Epithelial cell of esophagus (primary cell): ENCODE measurements around the gene NAA16.

ENCODE experiments used
- DNase-seq: peaks from one replicate; pipeline ENCODE4 v3.0.0; 2010; ENCODE audit warnings: low read depth
- H3K4me3 ChIP-seq: 2 replicates; pipeline ENCODE4 v1.5.1; 2011; ENCODE audit warnings: mild to moderate bottlenecking, low read length, control low read depth
- TF ChIP-seq, protein P1 (sequence below): IDR thresholded peaks from 2 replicates; pipeline ENCODE4 v1.5.1; 2011; ENCODE audit warnings: low read depth, mild to moderate bottlenecking, low read length, control low read depth, inconsistent platforms; ENCODE audit not compliant: insufficient read depth; ENCODE audit errors: missing control alignments

The NAA16 gene

DNA sequence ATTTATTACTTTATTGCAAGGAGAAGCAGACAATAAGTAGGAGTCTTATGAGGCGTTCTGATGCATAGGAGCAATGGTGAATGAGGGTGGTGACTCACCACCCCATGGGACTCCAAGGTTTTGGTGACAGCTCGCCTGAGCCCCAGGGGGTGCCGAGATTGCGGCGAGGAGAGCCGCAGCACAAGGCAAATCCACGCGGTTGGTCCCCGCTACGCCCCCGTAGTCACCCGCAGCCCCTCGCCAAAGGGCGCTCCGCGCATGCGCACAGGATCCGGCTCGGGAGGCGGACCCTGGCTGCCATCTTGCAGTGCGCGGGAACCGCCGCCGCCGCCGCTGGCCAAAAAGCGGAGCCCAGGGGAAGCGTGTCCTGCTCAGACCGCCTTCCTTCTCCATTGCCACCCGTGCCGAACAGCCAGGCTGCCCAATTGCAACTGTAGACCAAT, at the start of gene NAA16:
Gene NAA16, plus strand, starts transcription at position 305 of the 443 bp plus-strand sequence. CDS start 262 bp downstream, outside the sequence.
- peak; percentile 81 for DNase-seq
- H3K4me3 ChIP-seq = peak within 1 kb of the TSS; percentile 83
- TF ChIP-seq, protein P1, sequence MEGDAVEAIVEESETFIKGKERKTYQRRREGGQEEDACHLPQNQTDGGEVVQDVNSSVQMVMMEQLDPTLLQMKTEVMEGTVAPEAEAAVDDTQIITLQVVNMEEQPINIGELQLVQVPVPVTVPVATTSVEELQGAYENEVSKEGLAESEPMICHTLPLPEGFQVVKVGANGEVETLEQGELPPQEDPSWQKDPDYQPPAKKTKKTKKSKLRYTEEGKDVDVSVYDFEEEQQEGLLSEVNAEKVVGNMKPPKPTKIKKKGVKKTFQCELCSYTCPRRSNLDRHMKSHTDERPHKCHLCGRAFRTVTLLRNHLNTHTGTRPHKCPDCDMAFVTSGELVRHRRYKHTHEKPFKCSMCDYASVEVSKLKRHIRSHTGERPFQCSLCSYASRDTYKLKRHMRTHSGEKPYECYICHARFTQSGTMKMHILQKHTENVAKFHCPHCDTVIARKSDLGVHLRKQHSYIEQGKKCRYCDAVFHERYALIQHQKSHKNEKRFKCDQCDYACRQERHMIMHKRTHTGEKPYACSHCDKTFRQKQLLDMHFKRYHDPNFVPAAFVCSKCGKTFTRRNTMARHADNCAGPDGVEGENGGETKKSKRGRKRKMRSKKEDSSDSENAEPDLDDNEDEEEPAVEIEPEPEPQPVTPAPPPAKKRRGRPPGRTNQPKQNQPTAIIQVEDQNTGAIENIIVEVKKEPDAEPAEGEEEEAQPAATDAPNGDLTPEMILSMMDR = no peak

GRCh38 chr13:41263261-41263971, 47.7 kb upstream of the NAA16 start, which contains the start of gene MTRF1:
Gene MTRF1 (minus strand): TSS chr13:41263576. CDS start chr13:41260907, 2,669 bp downstream.
- peak within 1 kb of the TSS; percentile 80 for H3K4me3 ChIP-seq
- TF ChIP-seq, protein P1 = no peak
- DNase-seq = peak; percentile 75

- no peak overlapping the region for H3K4me3 ChIP-seq
- TF ChIP-seq, protein P1 = no peak
- no peak for DNase-seq
These were observed 44.0 kb upstream of the NAA16 start for GRCh38 chr13:41267106-41267505.

- H3K4me3 ChIP-seq = no peak overlapping the region
- TF ChIP-seq, protein P1 = no peak
- peak; percentile 9 for DNase-seq
These were observed 42.3 kb upstream of the NAA16 start for GRCh38 chr13:41268764-41269163.

DNA sequence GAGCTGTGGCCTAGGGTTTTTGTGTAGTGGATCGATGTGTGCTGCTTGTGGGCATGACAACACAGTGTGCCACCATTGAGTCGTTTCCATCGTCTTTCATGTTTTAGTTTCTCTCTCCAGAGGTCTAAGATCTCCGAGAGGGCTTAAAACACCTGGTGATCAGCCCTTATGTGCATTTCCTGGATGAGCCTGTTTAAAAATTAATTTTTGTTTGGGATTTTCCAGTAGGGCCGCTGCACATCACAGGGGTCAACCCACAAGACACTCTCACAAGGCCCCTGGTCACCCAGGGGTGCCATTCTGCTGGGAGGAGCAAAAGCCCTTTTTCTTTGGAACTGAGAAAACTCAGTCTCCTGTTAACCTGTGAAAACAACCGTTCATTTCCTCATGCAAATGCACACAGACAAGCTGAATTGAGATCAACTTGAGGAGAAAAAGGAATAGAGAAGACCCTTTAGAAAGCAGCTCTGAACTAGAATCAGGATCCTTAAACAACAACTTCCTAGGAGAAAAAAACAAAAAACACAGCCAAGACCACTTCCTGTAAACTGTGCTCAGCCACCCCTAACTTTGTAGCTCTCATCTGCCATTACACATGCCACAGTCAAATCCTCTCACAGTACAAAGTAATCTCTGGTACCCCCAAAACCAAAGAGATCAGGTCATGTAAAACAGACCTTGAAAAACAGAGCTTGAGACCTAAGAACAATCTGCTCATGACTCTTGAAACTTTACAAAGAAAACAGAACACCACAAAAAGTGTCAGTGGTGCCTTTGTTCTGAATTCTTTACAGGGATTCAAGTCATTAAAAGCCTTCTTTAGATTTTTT, 39.4 kb upstream of the NAA16 start:
- TF ChIP-seq, protein P1 = no peak
- H3K4me3 ChIP-seq = no peak overlapping the region
- no peak for DNase-seq

GRCh38 chr13:41273831-41274441, 37.1 kb upstream of the NAA16 start:
- TF ChIP-seq, protein P1 = no peak
- DNase-seq = no peak
- H3K4me3 ChIP-seq = no peak overlapping the region
